Activated naive CD4-positive, alpha-beta T cell treated with anti-CD3 and anti-CD28 coated beads for 36 hours (primary cell): ENCODE data around the gene TNFRSF4. TPM values are rescaled to one million over a fixed set of nuclear protein-coding genes. Genes with fewer than 3 reads are reported as not detected.

Experiments used
- CTCF ChIA-PET: fragments of 350-600 bp; sonication (Branson Sonifier 250); formaldehyde crosslinking; loops from one replicate; lab custom pipeline; 2021; ENCODE audit warnings: antibody characterized with exemption; lab: Charles Lee
- DNase-seq: peaks from one replicate; pipeline ENCODE4 v3.0.0-alpha.2; 2020
- H3K27ac Mint-ChIP-seq: one replicate; pipeline ENCODE4 v1.8.0; 2021; ENCODE audit warnings: mild to moderate bottlenecking, mixed read lengths
- H3K27me3 Mint-ChIP-seq: one replicate; pipeline ENCODE4 v1.8.0; 2021; ENCODE audit warnings: low read depth, mixed read lengths
- H3K36me3 Mint-ChIP-seq: one replicate; pipeline ENCODE4 v1.8.0; 2021; ENCODE audit warnings: low read depth, mixed read lengths
- H3K4me1 Mint-ChIP-seq: one replicate; pipeline ENCODE4 v1.8.0; 2021; ENCODE audit warnings: low read depth, mixed read lengths
- H3K4me3 Mint-ChIP-seq: one replicate; pipeline ENCODE4 v1.8.0; 2021; ENCODE audit warnings: mild to moderate bottlenecking, moderate library complexity, mixed read lengths
- H3K9me3 Mint-ChIP-seq: one replicate; pipeline ENCODE4 v1.8.0; 2021; ENCODE audit warnings: mixed read lengths
- intact Hi-C: fragments of 100-400 bp; cut with micrococcal nuclease; formaldehyde crosslinking; loops from one replicate; pipeline ENCODE4 v1.15.1; 2023
- total RNA-seq, 2 experiments: library from RNA; stranded (reverse); gene quantifications; one replicate each; pipeline ENCODE4 v1.2.3, GENCODE V29; 2021

TNFRSF4 gene
- total RNA-seq, 2 experiments from 2014 or later, result 107 to 110 TPM

- Mint-ChIP-seq H3K27ac (no peak overlapping the region), H3K4me1 (peaks cover 14% of the 10 kb centered on the region), H3K36me3 (peaks cover 10% of the 10 kb centered on the region), H3K4me3 (no peak overlapping the region), H3K9me3 (no peaks in the 10 kb centered on the region), H3K27me3 (peaks cover 3% of the 10 kb centered on the region)
- intact Hi-C loops, result loop anchor here (10.0 kb wide), 1 partner anchor 201 kb away; no protein-coding TSS in a partner anchor
- CTCF ChIA-PET, result no interaction called here
- no peak for DNase-seq
These were observed 22.3 kb upstream of the TNFRSF4 start for GRCh38 chr1:1236176-1236763.

- DNase-seq, result no peak
- Mint-ChIP-seq H3K36me3 (peaks cover 14% of the 10 kb centered on the region), H3K4me3 (no peak overlapping the region), H3K9me3 (no peaks in the 10 kb centered on the region), H3K27ac (no peak overlapping the region), H3K4me1 (peaks cover 20% of the 10 kb centered on the region), H3K27me3 (no peaks in the 10 kb centered on the region)
- intact Hi-C loops, result loop anchor here (10.0 kb wide), 1 partner anchor 200 kb away; no protein-coding TSS in a partner anchor
- CTCF ChIA-PET, result no interaction called here
These were observed 21.2 kb upstream of the TNFRSF4 start for GRCh38 chr1:1235016-1235744.

GRCh38 chr1:1234180-1234808 lies 20.3 kb upstream of the TNFRSF4 start:
- Mint-ChIP-seq H3K27me3 (no peaks in the 10 kb centered on the region), H3K4me1 (peaks cover 28% of the 10 kb centered on the region), H3K4me3 (peak overlapping the region; percentile 74), H3K9me3 (no peaks in the 10 kb centered on the region), H3K36me3 (peaks cover 15% of the 10 kb centered on the region), H3K27ac (peak overlapping the region; percentile 19)
- intact Hi-C loops, result loop anchor here (10.0 kb wide), 1 partner anchor 199 kb away; no protein-coding TSS in a partner anchor
- DNase-seq, result no peak
- CTCF ChIA-PET, result no interaction called here

- H3K9me3 Mint-ChIP-seq, result no peaks in the 10 kb centered on the region
- peak overlapping the region; percentile 74 for H3K4me3 Mint-ChIP-seq
- CTCF ChIA-PET, result no interaction called here
- no peaks in the 10 kb centered on the region for H3K27me3 Mint-ChIP-seq
- DNase-seq, result no peak
- H3K27ac Mint-ChIP-seq, result peak overlapping the region; percentile 68
- H3K36me3 Mint-ChIP-seq, result peaks cover 18% of the 10 kb centered on the region
- intact Hi-C loops, result loop anchor here (10.0 kb wide), 1 partner anchor 199 kb away; no protein-coding TSS in a partner anchor
- H3K4me1 Mint-ChIP-seq, result peaks cover 34% of the 10 kb centered on the region
These were observed 19.6 kb upstream of the TNFRSF4 start for GRCh38 chr1:1233567-1233892.

GRCh38 chr1:1232796-1233566 lies 19.0 kb upstream of the TNFRSF4 start:
- Mint-ChIP-seq H3K4me3 (peak overlapping the region; percentile 74), H3K4me1 (peaks cover 35% of the 10 kb centered on the region), H3K27me3 (no peaks in the 10 kb centered on the region), H3K27ac (peak overlapping the region; percentile 68), H3K9me3 (no peaks in the 10 kb centered on the region), H3K36me3 (peaks cover 18% of the 10 kb centered on the region)
- CTCF ChIA-PET, result no interaction called here
- DNase-seq, result no peak
- intact Hi-C loops, result loop anchor here (1.0 to 10.0 kb wide), 3 partner anchors 75 to 198 kb away; partner anchors contain the start of genes C1orf159 and PUSL1

GRCh38 chr1:1232208-1232795 lies 18.3 kb upstream of the TNFRSF4 start, which contains the start of gene B3GALT6:
Gene B3GALT6 (plus strand): TSS chr1:1232237. CDS start chr1:1232279, 42 bp downstream.
- Mint-ChIP-seq H3K36me3 (peaks cover 21% of the 10 kb centered on the region), H3K4me3 (peak within 1 kb of the TSS; percentile 86), H3K9me3 (no peaks in the 10 kb centered on the region), H3K27me3 (no peaks in the 10 kb centered on the region), H3K27ac (peak within 1 kb of the TSS; percentile 86), H3K4me1 (peaks cover 35% of the 10 kb centered on the region)
- intact Hi-C loops, result loop anchor here (1.0 to 10.0 kb wide), 3 partner anchors 76 to 198 kb away; partner anchors contain the start of genes C1orf159 and PUSL1
- DNase-seq, result no peak
- CTCF ChIA-PET, result interaction anchor here (1.5 kb wide), 1 partner anchor 110 kb away, joined by 9 read pairs; no protein-coding TSS in a partner anchor

- peak within 1 kb of the TSS; percentile 86 for H3K4me3 Mint-ChIP-seq
- DNase-seq, result peak; percentile 97
- H3K27ac Mint-ChIP-seq, result peak within 1 kb of the TSS; percentile 86
- intact Hi-C loops, result loop anchor here (1.0 to 10.0 kb wide), 6 partner anchors 19 to 197 kb away; partner anchors contain the start of genes C1orf159, PUSL1 and UBE2J2
- H3K9me3 Mint-ChIP-seq, result no peaks in the 10 kb centered on the region
- CTCF ChIA-PET, result interaction anchor here (1.0 to 1.5 kb wide), 2 partner anchors 51 to 109 kb away, joined by 3 to 9 read pairs; no protein-coding TSS in a partner anchor
- H3K27me3 Mint-ChIP-seq, result no peaks in the 10 kb centered on the region
- H3K36me3 Mint-ChIP-seq, result peaks cover 21% of the 10 kb centered on the region
- H3K4me1 Mint-ChIP-seq, result peaks cover 35% of the 10 kb centered on the region
These were observed 17.7 kb upstream of the TNFRSF4 start, which contains the start of gene SDF4 for GRCh38 chr1:1231400-1232207. Gene SDF4 (minus strand): TSS chr1:1232001. CDS start chr1:1228772, 3,229 bp downstream.

- Mint-ChIP-seq H3K4me3 (peak overlapping the region; percentile 86), H3K27ac (peak overlapping the region; percentile 86), H3K9me3 (no peaks in the 10 kb centered on the region), H3K4me1 (peaks cover 39% of the 10 kb centered on the region), H3K27me3 (no peaks in the 10 kb centered on the region), H3K36me3 (peaks cover 24% of the 10 kb centered on the region)
- CTCF ChIA-PET, result interaction anchor here (0.7 to 2.2 kb wide), 4 partner anchors 51 to 170 kb away, joined by 3 to 9 read pairs (median 6); no protein-coding TSS in a partner anchor
- intact Hi-C loops, result loop anchor here (2.0 to 10.0 kb wide), 4 partner anchors 20 to 196 kb away; partner anchors contain the start of gene UBE2J2
- DNase-seq, result no peak
These were observed 16.9 kb upstream of the TNFRSF4 start for GRCh38 chr1:1230656-1231399.

GRCh38 chr1:1229770-1230169 lies 15.8 kb upstream of the TNFRSF4 start:
- Mint-ChIP-seq H3K27me3 (no peaks in the 10 kb centered on the region), H3K27ac (no peak overlapping the region), H3K36me3 (peaks cover 29% of the 10 kb centered on the region), H3K9me3 (no peaks in the 10 kb centered on the region), H3K4me1 (peaks cover 42% of the 10 kb centered on the region), H3K4me3 (peak overlapping the region; percentile 39)
- CTCF ChIA-PET, result interaction anchor here (0.6 to 2.2 kb wide), 3 partner anchors 107 to 110 kb away, joined by 3 to 9 read pairs (median 3); no protein-coding TSS in a partner anchor
- no peak for DNase-seq
- intact Hi-C loops, result loop anchor here (2.0 to 10.0 kb wide), 4 partner anchors 21 to 195 kb away; partner anchors contain the start of gene UBE2J2
